ENCODE results near the gene RANBP3. TPM values are rescaled to one million over a fixed set of nuclear protein-coding genes. Genes with fewer than 3 reads are reported as not detected.
A peak's percentile ranks its signal among the peaks of the same experiment; 100 is the strongest.

The RANBP3 gene
- total and polyA plus RNA-seq, 2 of the 8 experiments (the other 6 are each of a cell fraction or from before 2014, with no cell fraction given), result 95.4 to 122 TPM

GRCh38 chr19:5956728-5957127 is 21.2 kb downstream of the RANBP3 start:
- Histone ChIP-seq H3K4me2 (ENCODE audit: insufficient read depth in 1 of 2, low read depth in 2 of 2, low read length in 2 of 2) (no peak overlapping the region), H2AFZ (ENCODE audit: low read length) (no peak overlapping the region), H3K36me3 (ENCODE audit: control insufficient read depth in 2 of 4, insufficient read depth in 4 of 4, low read length in 3 of 4) (no peaks in the 10 kb centered on the region), H3K56ac (replicated peaks; ENCODE audit: insufficient read length, low read depth, low read length) (no peak overlapping the region), H4K20me1 (replicated peaks in 1 of 2; ENCODE audit: control insufficient read depth in 1 of 2, insufficient read depth in 2 of 2, low read length in 2 of 2) (peaks cover 35 to 47% of the 10 kb centered on the region in 2 experiments), H3K4me1 (replicated peaks in 1 of 4; ENCODE audit: control insufficient read depth in 3 of 4, insufficient read depth in 4 of 4, low read length in 3 of 4) (peaks cover 15 to 48% (median 35%) of the 10 kb centered on the region in 4 experiments), H2BK15ac (ENCODE audit: low read length) (no peak overlapping the region), H2BK12ac (ENCODE audit: low read depth, low read length) (no peak overlapping the region), H2BK5ac (ENCODE audit: low read depth, low read length) (0 out of 2 replicates have a peak overlapping the region, but pooled peaks have one; percentile 9), H2AK5ac (ENCODE audit: low read depth, low read length) (no peak overlapping the region; the same call in 1 of the 2 replicates), H3K9me3 (ENCODE audit: insufficient read depth in 2 of 2, low read depth in 1 of 2, low read length in 1 of 2) (no peaks in the 10 kb centered on the region), H3K4ac (replicated peaks; ENCODE audit: insufficient read length, low read depth, low read length) (no peak overlapping the region), H3K23ac (ENCODE audit: insufficient read length) (no peak overlapping the region), H3K79me2 (ENCODE audit: control insufficient read depth in 1 of 2, insufficient read depth in 2 of 2, low read length in 2 of 2) (peaks cover 9 to 94% of the 10 kb centered on the region in 2 experiments), H3K18ac (ENCODE audit: extremely low read depth, low read length) (no peak overlapping the region), H3K27me3 (replicated peaks in 1 of 4; ENCODE audit: control insufficient read depth in 3 of 4, extremely low read depth in 1 of 4, insufficient read depth in 3 of 4, low read length in 3 of 4) (no peaks in the 10 kb centered on the region; a peak in 1 of 7 replicates), H4K8ac (ENCODE audit: extremely low read depth, insufficient read depth, low read length) (no peak overlapping the region), H3K79me1 (ENCODE audit: low read depth, low read length) (peaks cover 46% of the 10 kb centered on the region), H3K14ac (ENCODE audit: insufficient read length) (no peak overlapping the region), H2BK20ac (ENCODE audit: low read length) (no peak overlapping the region), H3K9ac (replicated peaks in 1 of 4; ENCODE audit: extremely low read depth in 1 of 4, low read depth in 3 of 4, low read length in 3 of 4) (no peak overlapping the region), H4K5ac (ENCODE audit: insufficient read length, low read depth, low read length) (no peak overlapping the region), H4K91ac (replicated peaks; ENCODE audit: insufficient read length, low read length) (no peak overlapping the region), H3K27ac (ENCODE audit: low read depth, low read length) (no peak overlapping the region), H2BK120ac (replicated peaks; ENCODE audit: low read depth, low read length) (no peak overlapping the region), H3K23me2 (ENCODE audit: low read depth, low read length) (no peaks in the 10 kb centered on the region), H3K4me3 (ENCODE audit: extremely low read depth in 1 of 4, insufficient read depth in 2 of 4, low read depth in 3 of 4, low read length in 4 of 4) (no peak overlapping the region)
- ChIA-PET POLR2A (ENCODE audit: partially characterized antibody) (interaction anchor here (0.9 to 1.9 kb wide), 5 partner anchors 10 to 64 kb away, joined by 3 to 6 read pairs (median 4); partner anchors contain the start of gene RANBP3), CTCF (ENCODE audit: partially characterized antibody) (interaction anchor here (0.8 to 5.8 kb wide), 8 partner anchors 8 to 153 kb away, joined by 3 to 43 read pairs (median 4); no protein-coding TSS in a partner anchor)
- DNase-seq (ENCODE audit: low read depth in 1 of 2, low spot score in 2 of 2) (no peak), FAIRE-seq (no peak)
- 90% methylated on average over 12 of the region's 12 CpGs; no CpG with 5 or more reads in 1 of the 2 experiments for WGBS, 2 experiments (ENCODE audit: extremely low coverage in 1 of 2, insufficient coverage in 1 of 2, insufficient read length in 1 of 2, insufficient replicate concordance in 2 of 2, low coverage in 1 of 2, low lambda C conversion rate in 2 of 2, missing lambda C conversion rate in 1 of 2)
- TF ChIP-seq KDM5A (IDR thresholded peaks at IDR 0.05; ENCODE audit: low read length), result no peak
- no peak for TF ChIP-seq RNF2 (IDR thresholded peaks at IDR 0.05; ENCODE audit: borderline replicate concordance, low read depth, low read length, missing control alignments, poor library complexity, severe bottlenecking)
- TF ChIP-seq CHD2 (IDR thresholded peaks at IDR 0.05; ENCODE audit: low read length), result no peak
- no peak for TF ChIP-seq EGR1 (IDR thresholded peaks at IDR 0.05; ENCODE audit: borderline replicate concordance, low read depth, low read length)
- no peak for TF ChIP-seq SIN3A (conservative IDR thresholded peaks at IDR 0.05 in 1 of 2, IDR thresholded peaks at IDR 0.05 in 1 of 2; ENCODE audit: low read depth in 1 of 2, low read length in 2 of 2)
- TF ChIP-seq SP4 (IDR thresholded peaks at IDR 0.05; ENCODE audit: low read length), result no peak
- TF ChIP-seq EP300 (IDR thresholded peaks at IDR 0.05; ENCODE audit: borderline replicate concordance in 1 of 2, low read depth in 2 of 2, low read length in 2 of 2), result no peak
- TF ChIP-seq POU5F1 (IDR thresholded peaks at IDR 0.05; ENCODE audit: low read depth, low read length), result no peak
- no peak for TF ChIP-seq TEAD4 (IDR thresholded peaks at IDR 0.05; ENCODE audit: low read depth, low read length)
- no peak for TF ChIP-seq RFX5 (IDR thresholded peaks at IDR 0.05; ENCODE audit: borderline replicate concordance, low read depth, low read length)
- no peak for TF ChIP-seq KDM4A (IDR thresholded peaks at IDR 0.05; ENCODE audit: low read depth, low read length, severe bottlenecking)
- TF ChIP-seq RXRA (IDR thresholded peaks at IDR 0.05; ENCODE audit: insufficient read depth, low read depth, low read length), result no peak
- no peak for TF ChIP-seq KDM1A (IDR thresholded peaks at IDR 0.05; ENCODE audit: borderline replicate concordance, low read length)
- TF ChIP-seq JUN (IDR thresholded peaks at IDR 0.05; ENCODE audit: low read depth, low read length), result no peak

Data from H1 (cell line).